PC-9 (cell line): ENCODE data around the gene PRCP. TPM values are rescaled to one million over a fixed set of nuclear protein-coding genes. Genes with fewer than 3 reads are reported as not detected.

ENCODE experiments used
- BruUV-seq: library from RNA; stranded (reverse); fragments of 400-500 nt; replicated peaks from 2 replicates; lab custom pipeline; 2021; lab: Mats Ljungman, UMichigan
- CTCF ChIA-PET: fragments of 300-600 bp; sonication (Branson Sonifier 250); formaldehyde crosslinking; loops from one replicate; lab custom pipeline; 2022; ENCODE audit warnings: antibody characterized with exemption; lab: Charles Lee
- POLR2A ChIA-PET: fragments of 300-600 bp; sonication (Branson Sonifier 250); formaldehyde crosslinking; loops from one replicate; lab custom pipeline; 2022; ENCODE audit warnings: antibody characterized with exemption; ENCODE audit not compliant: unreplicated experiment; lab: Charles Lee
- DNase-seq, 2 experiments: peaks; one replicate each; pipeline versions ENCODE4 v3.0.0 to v3.0.0-alpha.2; 2015 to 2022; ENCODE audit warnings: mixed read lengths in 1 of 2
- H2AFZ ChIP-seq: fragments of 200-600 bp; sonication (generic); 2 replicates; pipeline ENCODE4 v1.8.1; 2017; ENCODE audit warnings: antibody characterized with exemption
- H3F3A ChIP-seq: fragments of 200-600 bp; sonication (generic); 2 replicates; pipeline ENCODE4 v1.8.1; 2017; ENCODE audit warnings: antibody characterized with exemption, mild to moderate bottlenecking, low read depth; ENCODE audit not compliant: insufficient read depth
- H3K27ac ChIP-seq: fragments of 200-600 bp; sonication (generic); 2 replicates; pipeline ENCODE4 v1.6.1; 2016; ENCODE audit warnings: mixed run types
- H3K27me3 ChIP-seq: fragments of 200-600 bp; sonication (generic); 2 replicates; pipeline ENCODE4 v1.6.1; 2016; ENCODE audit warnings: low read depth, mixed run types; ENCODE audit not compliant: insufficient read depth
- H3K36me3 ChIP-seq: fragments of 200-600 bp; sonication (generic); 2 replicates; pipeline ENCODE4 v1.6.1; 2016; ENCODE audit warnings: low read depth, mixed run types
- H3K4me1 ChIP-seq: fragments of 200-600 bp; sonication (generic); replicated peaks from 2 replicates; pipeline ENCODE4 v1.6.1; 2016; ENCODE audit warnings: mixed run types; ENCODE audit not compliant: insufficient read depth
- H3K4me2 ChIP-seq: fragments of 200-600 bp; sonication (generic); 2 replicates; pipeline ENCODE4 v1.6.1; 2017; ENCODE audit warnings: mixed run types
- H3K4me3 ChIP-seq: fragments of 200-600 bp; sonication (generic); 2 replicates; pipeline ENCODE4 v1.6.1; 2016; ENCODE audit warnings: mixed run types
- H3K79me2 ChIP-seq: fragments of 200-600 bp; sonication (generic); 2 replicates; pipeline ENCODE4 v1.6.1; 2017; ENCODE audit warnings: low read depth, mixed run types
- H3K9me2 ChIP-seq: fragments of 200-600 bp; sonication (generic); 2 replicates; pipeline ENCODE4 v1.8.1; 2017; ENCODE audit warnings: mild to moderate bottlenecking; ENCODE audit not compliant: insufficient read depth
- H3K9me3 ChIP-seq: fragments of 200-600 bp; sonication (generic); 2 replicates; pipeline ENCODE4 v1.8.1; 2016; ENCODE audit warnings: low read depth; ENCODE audit not compliant: insufficient read depth
- H4K20me1 ChIP-seq: fragments of 200-600 bp; sonication (generic); 2 replicates; pipeline ENCODE4 v1.8.1; 2017; ENCODE audit not compliant: insufficient read depth
- EZH2 ChIP-seq: fragments of 200-600 bp; sonication (generic); IDR thresholded peaks from 2 replicates; pipeline ENCODE4 v1.8.0; 2017; ENCODE audit warnings: antibody characterized with exemption, low read depth
- intact Hi-C: fragments of 100-400 bp; cut with micrococcal nuclease; formaldehyde crosslinking; loops from one replicate; pipeline ENCODE4 v1.10.0; 2022; ENCODE audit not compliant: unreplicated experiment
- total RNA-seq: library from RNA; stranded (reverse); gene quantifications from 2 replicates; pipeline ENCODE4 v1.2.3, GENCODE V29; 2021
- TF ChIP-seq, protein P1 (sequence below): fragments of 200-600 bp; sonication (generic); conservative IDR thresholded peaks from 2 replicates; pipeline ENCODE4 v1.6.1; 2017; ENCODE audit warnings: mixed run types, antibody characterized with exemption, mild to moderate bottlenecking, moderate library complexity

The PRCP gene
- total RNA-seq, 1 experiment from 2014 or later: 42.7 TPM

DNA sequence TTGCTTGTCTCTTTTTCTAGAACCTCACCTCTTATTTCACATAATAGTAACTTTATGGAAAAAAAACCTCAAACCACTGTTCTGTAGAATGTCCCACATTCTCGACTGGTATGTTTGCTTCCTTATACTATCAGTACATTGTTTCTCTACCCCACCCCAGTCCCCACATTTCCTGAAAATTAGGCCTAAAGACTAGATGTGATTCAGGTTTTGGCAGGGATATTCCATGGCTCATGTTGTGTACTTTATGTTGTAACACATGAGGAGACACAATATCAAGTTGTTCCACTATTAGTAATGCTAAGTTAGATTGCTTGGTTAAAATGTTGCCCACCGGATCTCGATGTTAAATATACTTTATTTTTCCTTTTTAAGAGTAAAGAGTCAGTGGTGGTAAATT is 36.0 kb upstream of the PRCP start:
- POLR2A ChIA-PET: no interaction called here
- no peaks in the 10 kb centered on the region for H3K4me1 ChIP-seq
- intact Hi-C loops: no loop called here
- no peak for DNase-seq
- H3K9me2 ChIP-seq: no peaks in the 10 kb centered on the region
- no peaks in the 10 kb centered on the region for H3K79me2 ChIP-seq
- no peak overlapping the region for H3K27ac ChIP-seq
- no peaks in the 10 kb centered on the region for H3F3A ChIP-seq
- no peaks in the 10 kb centered on the region for H3K9me3 ChIP-seq
- TF ChIP-seq, protein P1, sequence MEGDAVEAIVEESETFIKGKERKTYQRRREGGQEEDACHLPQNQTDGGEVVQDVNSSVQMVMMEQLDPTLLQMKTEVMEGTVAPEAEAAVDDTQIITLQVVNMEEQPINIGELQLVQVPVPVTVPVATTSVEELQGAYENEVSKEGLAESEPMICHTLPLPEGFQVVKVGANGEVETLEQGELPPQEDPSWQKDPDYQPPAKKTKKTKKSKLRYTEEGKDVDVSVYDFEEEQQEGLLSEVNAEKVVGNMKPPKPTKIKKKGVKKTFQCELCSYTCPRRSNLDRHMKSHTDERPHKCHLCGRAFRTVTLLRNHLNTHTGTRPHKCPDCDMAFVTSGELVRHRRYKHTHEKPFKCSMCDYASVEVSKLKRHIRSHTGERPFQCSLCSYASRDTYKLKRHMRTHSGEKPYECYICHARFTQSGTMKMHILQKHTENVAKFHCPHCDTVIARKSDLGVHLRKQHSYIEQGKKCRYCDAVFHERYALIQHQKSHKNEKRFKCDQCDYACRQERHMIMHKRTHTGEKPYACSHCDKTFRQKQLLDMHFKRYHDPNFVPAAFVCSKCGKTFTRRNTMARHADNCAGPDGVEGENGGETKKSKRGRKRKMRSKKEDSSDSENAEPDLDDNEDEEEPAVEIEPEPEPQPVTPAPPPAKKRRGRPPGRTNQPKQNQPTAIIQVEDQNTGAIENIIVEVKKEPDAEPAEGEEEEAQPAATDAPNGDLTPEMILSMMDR: no peak
- TF ChIP-seq EZH2: no peak
- H2AFZ ChIP-seq: no peak overlapping the region
- H3K4me2 ChIP-seq: no peak overlapping the region
- H3K4me3 ChIP-seq: no peak overlapping the region
- no peaks in the 10 kb centered on the region for H4K20me1 ChIP-seq
- no peaks in the 10 kb centered on the region for H3K27me3 ChIP-seq
- BruUV-seq: no TSS peak
- H3K36me3 ChIP-seq: no peaks in the 10 kb centered on the region
- CTCF ChIA-PET: no interaction called here

DNA sequence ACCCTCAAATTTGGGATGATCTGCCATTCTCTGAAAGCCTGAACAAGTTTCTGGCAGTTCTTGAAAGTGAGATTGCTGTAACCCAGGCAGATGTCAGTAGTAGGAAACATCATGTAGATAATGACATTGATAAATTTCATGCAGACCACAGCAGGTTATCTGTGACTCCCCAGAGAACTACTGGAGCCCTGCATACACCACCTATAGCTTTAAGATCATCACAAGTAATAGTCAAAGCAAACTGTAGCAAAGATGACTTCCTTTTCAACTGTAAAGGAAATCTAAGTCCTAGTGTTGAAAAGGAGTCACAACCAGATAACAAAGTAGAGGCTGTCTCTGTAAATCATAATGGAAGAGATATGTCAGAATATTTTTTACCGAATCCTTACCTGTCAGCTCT is 32.3 kb upstream of the PRCP start:
- Histone ChIP-seq H3K27ac (no peak overlapping the region), H3K36me3 (0 out of 2 replicates have a peak, but pooled peaks cover 3% of the 10 kb centered on the region), H2AFZ (no peak overlapping the region), H3K4me2 (no peak overlapping the region), H3K9me2 (no peaks in the 10 kb centered on the region), H3F3A (no peaks in the 10 kb centered on the region), H3K27me3 (no peaks in the 10 kb centered on the region), H4K20me1 (no peaks in the 10 kb centered on the region), H3K4me3 (no peak overlapping the region), H3K79me2 (no peaks in the 10 kb centered on the region), H3K9me3 (no peaks in the 10 kb centered on the region), H3K4me1 (no peaks in the 10 kb centered on the region)
- TF ChIP-seq EZH2: no peak
- TF ChIP-seq, protein P1: no peak
- intact Hi-C loops: no loop called here
- BruUV-seq: no TSS peak
- CTCF ChIA-PET: no interaction called here
- DNase-seq: no peak
- POLR2A ChIA-PET: no interaction called here

DNA sequence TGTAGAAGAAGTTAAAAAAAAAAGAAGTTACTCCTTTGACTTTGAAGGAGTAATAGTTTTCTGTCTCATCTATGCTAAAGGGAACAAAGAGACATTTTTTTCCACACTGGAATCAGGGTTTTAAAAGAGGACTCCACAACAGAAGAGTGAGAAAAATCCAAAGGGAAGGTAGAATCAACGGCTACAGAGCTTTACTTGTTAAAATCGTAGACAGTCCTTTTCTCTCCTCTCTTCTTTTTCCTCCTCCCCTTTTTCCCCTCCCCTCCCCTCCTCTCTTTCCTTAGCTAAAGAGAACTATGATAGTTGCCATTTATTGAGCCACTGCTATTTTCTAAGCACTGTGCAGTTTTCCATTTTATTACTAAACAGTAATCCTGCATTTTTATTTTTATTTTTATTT is 30.5 kb upstream of the PRCP start:
- Histone ChIP-seq H3F3A (peaks cover 4% of the 10 kb centered on the region; the same call in 1 of the 2 replicates), H2AFZ (no peak overlapping the region), H3K27ac (no peak overlapping the region), H3K27me3 (no peaks in the 10 kb centered on the region), H3K4me3 (no peak overlapping the region), H3K36me3 (0 out of 2 replicates have a peak, but pooled peaks cover 3% of the 10 kb centered on the region), H3K4me1 (no peaks in the 10 kb centered on the region), H3K9me3 (no peaks in the 10 kb centered on the region), H4K20me1 (no peaks in the 10 kb centered on the region), H3K9me2 (no peaks in the 10 kb centered on the region), H3K79me2 (no peaks in the 10 kb centered on the region), H3K4me2 (no peak overlapping the region)
- intact Hi-C loops: no loop called here
- DNase-seq: no peak
- CTCF ChIA-PET: no interaction called here
- POLR2A ChIA-PET: no interaction called here
- TF ChIP-seq, protein P1: no peak
- no peak for TF ChIP-seq EZH2
- BruUV-seq: no TSS peak
